Panc1 (cell line): ENCODE measurements around the gene PNLDC1.
A peak's percentile ranks its signal among the peaks of the same experiment; 100 is the strongest.

Experiments used
- POLR2AphosphoS5 ChIP-seq: IDR thresholded peaks from 2 replicates; pipeline ENCODE4 v1.6.1; 2012; ENCODE audit warnings: mild to moderate bottlenecking, low read depth, low read length, moderate library complexity
- TF ChIP-seq, protein P1 (sequence below): fragments of 450-650 bp; IDR thresholded peaks from 2 replicates; pipeline ENCODE4 v1.5.1; 2017; ENCODE audit warnings: mild to moderate bottlenecking
- TF ChIP-seq, protein P2 (sequence below), 2 experiments: IDR thresholded peaks; 2 replicates each; pipeline ENCODE4 v1.6.1; 2011 to 2012; ENCODE audit warnings: low read depth in 2 of 2, control low read depth in 1 of 2, low read length in 1 of 2, mild to moderate bottlenecking in 1 of 2, moderate library complexity in 1 of 2; ENCODE audit not compliant: insufficient read depth in 1 of 2

DNA sequence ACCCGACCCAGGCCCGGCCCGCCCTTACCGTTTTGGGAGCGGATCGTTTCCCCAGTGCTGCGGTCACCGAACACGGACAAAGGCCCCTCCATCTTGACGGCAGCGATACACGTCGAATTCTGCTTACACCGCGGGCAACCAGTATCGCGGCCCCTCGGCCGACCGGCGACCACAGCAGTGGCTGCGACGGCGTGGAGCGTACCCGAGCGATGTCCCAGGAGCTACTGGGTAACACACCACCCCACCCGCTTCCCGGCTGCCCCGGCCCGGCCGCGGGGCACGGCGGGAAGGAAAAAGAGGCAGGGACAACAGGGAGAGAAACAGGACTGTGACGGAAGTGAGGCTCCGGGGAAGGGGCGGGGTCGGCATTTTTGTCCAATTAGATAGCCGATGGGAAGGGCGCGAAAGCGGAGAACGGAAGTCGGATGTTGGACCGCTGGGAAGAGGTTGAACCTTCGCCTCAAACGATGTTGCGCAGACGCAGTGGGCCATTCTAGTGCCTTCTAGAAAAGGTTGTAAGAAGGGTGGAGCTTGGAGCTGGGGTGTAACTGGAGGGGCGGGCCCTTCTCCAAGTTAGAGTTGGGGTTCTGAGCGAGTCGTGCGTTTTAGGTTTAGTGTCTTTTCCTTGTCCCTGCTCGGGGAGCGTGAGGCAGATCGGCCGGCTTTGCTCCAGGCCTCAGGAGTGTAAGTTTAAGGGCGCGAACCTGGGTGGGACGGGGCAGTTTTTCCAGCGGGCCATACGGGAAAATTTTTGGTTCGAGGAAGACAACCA, 10.5 kb upstream of the PNLDC1 start, which contains the start of gene TCP1:
- TF ChIP-seq, protein P1, sequence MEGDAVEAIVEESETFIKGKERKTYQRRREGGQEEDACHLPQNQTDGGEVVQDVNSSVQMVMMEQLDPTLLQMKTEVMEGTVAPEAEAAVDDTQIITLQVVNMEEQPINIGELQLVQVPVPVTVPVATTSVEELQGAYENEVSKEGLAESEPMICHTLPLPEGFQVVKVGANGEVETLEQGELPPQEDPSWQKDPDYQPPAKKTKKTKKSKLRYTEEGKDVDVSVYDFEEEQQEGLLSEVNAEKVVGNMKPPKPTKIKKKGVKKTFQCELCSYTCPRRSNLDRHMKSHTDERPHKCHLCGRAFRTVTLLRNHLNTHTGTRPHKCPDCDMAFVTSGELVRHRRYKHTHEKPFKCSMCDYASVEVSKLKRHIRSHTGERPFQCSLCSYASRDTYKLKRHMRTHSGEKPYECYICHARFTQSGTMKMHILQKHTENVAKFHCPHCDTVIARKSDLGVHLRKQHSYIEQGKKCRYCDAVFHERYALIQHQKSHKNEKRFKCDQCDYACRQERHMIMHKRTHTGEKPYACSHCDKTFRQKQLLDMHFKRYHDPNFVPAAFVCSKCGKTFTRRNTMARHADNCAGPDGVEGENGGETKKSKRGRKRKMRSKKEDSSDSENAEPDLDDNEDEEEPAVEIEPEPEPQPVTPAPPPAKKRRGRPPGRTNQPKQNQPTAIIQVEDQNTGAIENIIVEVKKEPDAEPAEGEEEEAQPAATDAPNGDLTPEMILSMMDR = no peak
- TF ChIP-seq POLR2AphosphoS5 = peak; percentile 92
- TF ChIP-seq, protein P2, sequence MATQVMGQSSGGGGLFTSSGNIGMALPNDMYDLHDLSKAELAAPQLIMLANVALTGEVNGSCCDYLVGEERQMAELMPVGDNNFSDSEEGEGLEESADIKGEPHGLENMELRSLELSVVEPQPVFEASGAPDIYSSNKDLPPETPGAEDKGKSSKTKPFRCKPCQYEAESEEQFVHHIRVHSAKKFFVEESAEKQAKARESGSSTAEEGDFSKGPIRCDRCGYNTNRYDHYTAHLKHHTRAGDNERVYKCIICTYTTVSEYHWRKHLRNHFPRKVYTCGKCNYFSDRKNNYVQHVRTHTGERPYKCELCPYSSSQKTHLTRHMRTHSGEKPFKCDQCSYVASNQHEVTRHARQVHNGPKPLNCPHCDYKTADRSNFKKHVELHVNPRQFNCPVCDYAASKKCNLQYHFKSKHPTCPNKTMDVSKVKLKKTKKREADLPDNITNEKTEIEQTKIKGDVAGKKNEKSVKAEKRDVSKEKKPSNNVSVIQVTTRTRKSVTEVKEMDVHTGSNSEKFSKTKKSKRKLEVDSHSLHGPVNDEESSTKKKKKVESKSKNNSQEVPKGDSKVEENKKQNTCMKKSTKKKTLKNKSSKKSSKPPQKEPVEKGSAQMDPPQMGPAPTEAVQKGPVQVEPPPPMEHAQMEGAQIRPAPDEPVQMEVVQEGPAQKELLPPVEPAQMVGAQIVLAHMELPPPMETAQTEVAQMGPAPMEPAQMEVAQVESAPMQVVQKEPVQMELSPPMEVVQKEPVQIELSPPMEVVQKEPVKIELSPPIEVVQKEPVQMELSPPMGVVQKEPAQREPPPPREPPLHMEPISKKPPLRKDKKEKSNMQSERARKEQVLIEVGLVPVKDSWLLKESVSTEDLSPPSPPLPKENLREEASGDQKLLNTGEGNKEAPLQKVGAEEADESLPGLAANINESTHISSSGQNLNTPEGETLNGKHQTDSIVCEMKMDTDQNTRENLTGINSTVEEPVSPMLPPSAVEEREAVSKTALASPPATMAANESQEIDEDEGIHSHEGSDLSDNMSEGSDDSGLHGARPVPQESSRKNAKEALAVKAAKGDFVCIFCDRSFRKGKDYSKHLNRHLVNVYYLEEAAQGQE (IDR thresholded peaks at IDR 0.05; ENCODE audit: insufficient read depth in 1 of 2, low read depth in 2 of 2, low read length in 1 of 2) = no peak
